GM18511 (cell line): Measurements from ENCODE around the gene NRP1.

Experiments
- ATAC-seq: cut with Tn5 transposase; IDR thresholded peaks from one replicate; pipeline ENCODE4 v1.9.1; 2021; ENCODE audit warnings: mild to moderate bottlenecking, moderate library complexity; ENCODE audit not compliant: unreplicated experiment

The NRP1 gene

DNA sequence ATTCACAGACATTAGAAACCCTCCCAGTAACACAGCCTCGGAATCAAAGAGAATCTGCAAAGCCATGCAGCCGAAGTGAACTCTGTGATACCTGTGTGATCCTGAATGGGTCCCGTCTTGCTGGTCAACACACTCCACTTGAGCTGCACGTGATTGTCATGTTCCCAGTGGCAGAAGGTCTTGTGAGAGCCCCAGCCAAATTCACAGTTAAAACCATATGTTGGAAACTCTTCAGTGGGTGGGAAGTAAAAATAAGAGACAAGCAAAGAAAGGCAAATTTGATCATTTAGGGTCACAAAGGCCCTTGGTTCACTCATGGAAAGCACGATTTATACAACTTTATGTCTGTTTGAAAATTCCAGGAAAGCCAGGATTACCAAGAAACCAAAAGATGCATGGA lies 142.3 kb downstream of the NRP1 start:
- ATAC-seq: no peak

DNA sequence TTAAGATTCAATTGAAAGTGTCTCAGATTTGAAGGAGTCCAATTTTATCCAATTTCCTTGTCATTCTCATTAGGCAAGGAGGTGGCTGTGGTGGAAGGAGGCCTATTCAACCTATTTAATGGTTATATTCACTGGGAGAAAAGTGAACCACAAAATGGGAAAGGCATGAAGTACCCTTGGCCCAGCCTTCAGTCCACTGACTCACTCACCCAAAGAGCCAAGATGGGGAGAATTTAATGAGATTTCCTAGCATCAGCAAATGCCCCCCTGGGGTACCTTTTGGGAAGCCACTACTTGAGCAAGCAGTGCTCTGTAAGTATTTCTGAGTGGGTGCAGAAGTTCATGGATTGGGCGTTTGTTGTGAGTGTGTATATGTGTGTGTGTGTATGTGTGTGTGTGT lies 144.1 kb downstream of the NRP1 start:
- ATAC-seq: no peak

DNA sequence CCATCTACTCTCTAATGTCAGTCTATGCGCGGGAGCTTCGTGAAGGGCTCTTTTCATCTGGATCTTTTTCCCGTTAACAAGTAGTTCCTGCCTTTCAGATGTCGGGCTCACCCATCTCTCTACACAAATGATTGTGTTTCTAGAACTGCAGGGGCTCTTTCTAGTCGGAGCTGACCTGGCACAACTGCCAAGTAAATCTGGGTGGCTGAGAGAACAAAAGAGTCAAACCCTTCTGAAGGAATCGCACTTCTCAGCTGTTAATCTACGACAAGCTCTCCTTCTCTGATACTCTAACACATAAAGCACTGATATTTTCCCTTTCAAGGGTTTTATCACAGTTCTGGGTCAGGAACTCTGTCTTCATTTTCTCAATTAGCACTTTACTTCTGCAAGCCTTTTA lies 144.7 kb downstream of the NRP1 start:
- ATAC-seq: no peak

DNA sequence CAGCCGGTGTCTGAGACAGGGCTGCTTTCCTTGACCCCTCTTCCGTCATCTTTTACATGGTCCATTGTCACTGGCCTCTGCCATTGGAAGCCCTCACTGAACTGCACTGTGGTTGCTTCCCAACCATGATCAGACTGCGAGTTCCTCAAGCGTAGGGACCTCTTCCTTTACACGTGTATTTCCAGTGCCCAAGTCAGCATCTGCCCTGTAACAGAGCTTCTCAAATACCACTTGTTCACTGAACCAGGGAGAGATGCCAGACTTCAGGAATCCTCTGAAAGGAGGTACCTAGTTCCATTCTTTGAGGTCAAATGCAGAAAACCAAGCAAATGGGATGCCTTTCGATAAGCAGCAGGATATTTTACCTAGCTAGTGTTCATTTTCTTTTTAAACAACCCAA lies 145.1 kb downstream of the NRP1 start:
- no peak for ATAC-seq

DNA sequence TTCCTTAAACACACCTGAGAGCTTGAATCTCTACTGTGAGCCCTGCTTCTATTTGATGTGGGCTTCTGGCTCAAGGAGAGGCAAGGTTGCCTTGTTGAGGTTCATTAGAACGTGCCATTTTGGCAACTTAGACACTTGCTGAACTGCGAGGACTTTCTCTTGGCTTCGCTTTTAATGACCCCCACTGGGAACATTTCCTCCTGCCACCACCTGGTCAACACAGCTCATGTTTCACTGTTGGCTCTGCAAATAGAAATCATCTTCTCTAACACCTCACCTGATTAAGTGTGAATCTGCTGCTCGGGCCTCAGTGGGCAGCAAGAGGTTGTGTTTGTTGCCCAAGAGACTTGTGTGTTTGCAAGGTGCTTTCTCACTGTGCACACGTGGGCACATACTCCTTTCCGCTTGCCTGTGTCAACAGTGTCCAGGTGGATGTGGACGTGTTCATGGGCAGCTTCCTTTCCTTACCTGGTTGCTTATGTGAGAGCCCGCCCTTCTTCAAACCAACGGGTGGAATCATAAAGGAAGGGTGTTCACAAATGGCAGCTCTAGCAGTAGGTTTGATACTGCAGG lies 147.0 kb downstream of the NRP1 start:
- ATAC-seq: no peak

DNA sequence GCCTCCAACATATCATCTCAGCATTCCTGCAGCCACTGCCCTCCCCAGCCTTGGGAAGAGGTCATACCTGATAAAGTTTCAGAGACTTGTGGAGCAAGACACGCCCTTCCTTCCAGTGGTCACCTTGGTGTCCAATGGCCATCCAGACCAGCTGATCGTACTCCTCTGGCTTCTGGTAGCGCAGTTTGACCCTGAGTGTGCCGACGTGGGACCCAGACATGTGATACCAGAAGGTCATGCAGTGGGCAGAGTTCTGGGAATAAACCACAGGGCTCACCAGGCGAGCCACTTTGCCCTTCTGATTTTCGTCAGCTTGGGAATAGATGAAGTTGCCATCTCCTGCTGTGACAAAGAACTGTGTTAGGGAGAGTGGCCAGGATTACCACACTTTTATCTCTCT lies 148.3 kb downstream of the NRP1 start:
- no peak for ATAC-seq

DNA sequence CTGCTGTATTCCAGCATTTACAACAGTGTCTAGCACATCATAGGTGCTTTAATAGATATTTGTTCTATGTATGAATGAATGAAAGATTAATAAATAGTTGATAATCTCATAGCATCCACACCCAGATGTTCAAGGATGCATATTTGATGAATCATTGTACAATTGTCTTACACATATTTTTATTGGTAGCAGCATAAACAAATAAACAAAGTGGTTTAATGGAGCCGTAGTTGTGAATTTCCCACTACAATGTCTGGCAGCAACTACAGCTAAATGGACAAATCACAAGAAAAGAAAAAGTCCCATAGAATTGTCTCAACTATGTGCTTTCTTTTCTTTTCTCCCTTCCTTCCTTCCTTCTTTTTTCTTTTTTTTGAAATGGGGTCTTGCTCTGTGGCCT lies 150.8 kb downstream of the NRP1 start:
- ATAC-seq: no peak

DNA sequence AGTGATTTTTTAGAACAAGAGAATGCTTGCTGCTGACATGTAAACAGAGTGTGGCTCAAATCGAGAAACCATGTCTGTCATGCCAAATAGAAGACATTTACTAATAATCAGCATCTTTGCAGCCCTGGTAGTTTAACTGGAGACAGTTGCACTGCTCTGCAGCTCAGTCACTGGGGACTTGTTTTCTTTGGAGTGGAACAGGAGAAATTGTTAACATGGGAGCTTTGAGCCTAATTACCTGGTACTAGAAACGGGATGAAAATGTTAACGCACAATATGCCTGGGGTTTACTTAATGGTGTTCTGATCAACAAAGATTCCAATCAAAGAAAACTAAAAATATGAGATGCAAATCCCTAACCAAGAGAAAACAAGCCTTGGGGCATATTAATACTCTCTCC lies 153.5 kb downstream of the NRP1 start:
- ATAC-seq: no peak

DNA sequence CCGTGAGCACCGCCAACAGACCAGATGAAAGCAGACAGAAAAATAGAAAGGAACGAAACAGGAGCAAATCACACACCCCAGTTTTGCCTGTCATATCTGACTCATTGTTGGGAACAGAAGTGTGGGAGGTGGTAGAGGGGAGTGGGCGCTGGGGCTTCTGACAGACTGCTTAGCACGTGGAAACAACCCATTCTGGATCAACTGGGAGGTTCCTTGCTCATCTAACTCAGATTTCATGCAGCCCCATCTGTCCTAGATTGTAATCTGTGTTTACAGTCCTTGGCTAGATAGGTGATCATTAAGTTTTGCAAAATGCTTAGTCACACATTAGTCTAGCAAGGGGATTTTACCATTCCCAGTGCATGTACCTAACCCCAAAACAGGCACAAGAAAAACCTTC lies 154.1 kb downstream of the NRP1 start:
- no peak for ATAC-seq

DNA sequence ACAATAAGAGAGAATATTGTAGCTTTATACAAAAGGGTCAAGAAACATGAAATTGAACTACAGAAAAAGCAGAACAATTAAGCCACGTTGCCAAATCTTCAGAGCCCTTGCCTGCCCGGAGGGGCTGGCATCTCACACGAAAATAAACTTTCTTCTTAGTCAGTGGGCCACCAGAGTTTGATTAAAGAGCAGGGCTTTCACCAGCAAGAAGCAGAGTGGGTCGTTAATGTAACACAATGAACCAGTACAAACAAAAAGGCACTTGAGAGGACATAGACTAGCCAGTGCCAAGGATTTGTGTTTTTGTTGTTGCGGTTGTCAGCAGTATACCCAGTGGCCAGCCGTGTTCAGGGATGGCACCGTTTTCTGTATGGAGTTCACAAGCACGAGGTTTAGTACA lies 155.4 kb downstream of the NRP1 start:
- ATAC-seq: no peak

DNA sequence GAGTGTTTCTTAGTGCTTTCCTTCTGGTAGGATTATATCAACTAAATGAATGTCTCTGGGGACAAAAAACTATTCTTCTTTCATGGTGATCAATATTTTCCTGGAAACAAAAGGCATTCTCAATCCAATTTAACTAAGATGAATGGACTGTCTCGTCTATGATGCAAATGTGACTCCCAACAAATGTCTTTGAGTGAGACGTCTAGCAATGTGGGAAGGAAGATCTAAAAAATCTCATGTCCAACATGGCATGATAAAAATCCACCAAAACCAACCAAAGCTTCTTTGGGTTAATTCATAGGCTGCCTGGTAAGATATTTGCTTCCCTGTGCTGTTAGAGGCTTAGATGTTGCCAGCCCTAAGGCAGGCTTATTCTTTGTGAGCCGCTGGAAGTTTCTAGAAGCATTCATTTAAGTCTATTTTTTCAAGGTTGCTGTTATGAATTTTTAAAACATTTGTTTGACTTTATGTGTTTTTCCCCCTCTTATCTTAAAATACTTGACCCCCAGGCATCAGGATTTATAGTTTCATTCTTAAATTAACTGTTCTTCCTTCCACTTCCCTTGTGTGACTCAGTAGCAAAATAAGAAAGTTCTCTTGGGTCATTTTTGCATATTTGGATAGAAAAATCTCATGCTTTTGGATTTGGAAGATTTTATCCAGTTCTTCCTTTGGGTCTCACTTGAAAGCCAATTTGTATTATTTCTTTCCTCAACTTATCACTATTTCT lies 156.3 kb downstream of the NRP1 start:
- ATAC-seq: no peak

DNA sequence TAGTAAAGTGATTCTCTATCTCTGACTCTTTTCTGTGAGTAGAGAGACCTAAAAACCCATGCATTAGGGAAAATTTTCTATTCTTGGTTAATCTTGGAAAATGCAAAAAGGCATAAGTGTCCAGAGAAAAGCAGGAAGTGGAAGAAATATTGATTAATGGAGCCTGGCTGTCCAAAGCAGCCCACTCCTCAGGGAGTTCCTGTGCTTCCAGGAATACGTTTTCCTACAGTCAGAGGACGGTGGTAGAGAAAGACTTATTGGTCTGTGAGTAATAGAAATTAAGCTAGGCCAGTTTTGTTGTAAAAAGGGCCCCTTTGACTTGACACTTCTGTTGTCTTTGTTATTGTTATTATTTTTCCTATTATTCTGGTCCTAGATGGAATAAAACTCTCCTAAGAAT lies 157.8 kb downstream of the NRP1 start:
- no peak for ATAC-seq

DNA sequence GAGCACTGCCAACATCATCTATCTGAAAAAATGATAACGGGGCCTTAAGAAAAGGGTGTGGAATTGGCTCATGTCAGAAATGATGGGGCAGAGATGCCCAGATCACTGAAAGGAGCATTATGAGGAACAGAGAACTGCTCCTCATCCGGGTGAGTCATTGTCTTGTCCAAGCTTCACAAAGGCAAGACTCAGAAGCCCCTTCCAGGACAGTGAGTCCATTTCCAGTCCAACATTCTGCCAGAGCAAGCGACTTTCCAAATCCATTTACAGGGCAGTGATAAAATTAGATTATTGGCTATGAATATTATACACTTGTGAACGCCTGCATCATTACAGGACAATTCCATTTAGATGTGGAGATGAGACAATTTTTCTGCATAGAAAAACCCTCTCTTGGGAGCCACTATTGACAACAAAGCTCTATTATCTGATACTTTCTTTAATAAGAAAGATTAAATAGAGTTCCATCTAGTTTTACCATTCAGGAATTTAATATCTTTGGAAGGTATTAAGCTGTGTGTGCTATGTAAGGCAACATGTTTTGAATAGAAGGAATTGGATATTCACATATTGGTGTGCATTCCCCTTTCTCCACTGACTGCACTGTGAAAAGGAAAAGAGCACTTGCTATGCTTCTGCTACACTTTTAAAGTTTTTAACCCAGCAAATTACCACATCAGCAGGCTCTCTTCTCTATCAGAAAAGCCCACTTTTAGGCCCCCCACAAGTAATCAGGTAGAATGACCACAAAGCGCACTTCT lies 159.6 kb downstream of the NRP1 start:
- no peak for ATAC-seq

DNA sequence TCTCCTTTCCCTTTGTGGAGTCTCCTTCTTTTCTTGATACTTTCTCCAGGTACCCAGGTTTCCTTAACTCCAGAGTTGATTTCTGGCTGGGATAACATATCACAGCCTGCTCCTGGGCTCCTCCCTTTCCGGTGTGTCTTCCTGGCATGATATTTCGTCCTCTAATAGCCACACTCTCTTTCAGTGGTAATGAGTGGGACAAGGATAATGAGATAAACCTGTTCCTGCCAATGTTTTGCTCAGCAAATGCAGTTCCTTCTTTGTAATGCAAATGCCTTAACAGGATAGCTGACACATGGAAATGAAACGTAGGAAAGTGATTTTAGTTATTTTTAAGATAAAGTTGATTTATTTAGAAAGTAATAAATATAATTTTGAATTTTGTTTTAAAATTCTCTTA lies 168.6 kb downstream of the NRP1 start:
- ATAC-seq: no peak

DNA sequence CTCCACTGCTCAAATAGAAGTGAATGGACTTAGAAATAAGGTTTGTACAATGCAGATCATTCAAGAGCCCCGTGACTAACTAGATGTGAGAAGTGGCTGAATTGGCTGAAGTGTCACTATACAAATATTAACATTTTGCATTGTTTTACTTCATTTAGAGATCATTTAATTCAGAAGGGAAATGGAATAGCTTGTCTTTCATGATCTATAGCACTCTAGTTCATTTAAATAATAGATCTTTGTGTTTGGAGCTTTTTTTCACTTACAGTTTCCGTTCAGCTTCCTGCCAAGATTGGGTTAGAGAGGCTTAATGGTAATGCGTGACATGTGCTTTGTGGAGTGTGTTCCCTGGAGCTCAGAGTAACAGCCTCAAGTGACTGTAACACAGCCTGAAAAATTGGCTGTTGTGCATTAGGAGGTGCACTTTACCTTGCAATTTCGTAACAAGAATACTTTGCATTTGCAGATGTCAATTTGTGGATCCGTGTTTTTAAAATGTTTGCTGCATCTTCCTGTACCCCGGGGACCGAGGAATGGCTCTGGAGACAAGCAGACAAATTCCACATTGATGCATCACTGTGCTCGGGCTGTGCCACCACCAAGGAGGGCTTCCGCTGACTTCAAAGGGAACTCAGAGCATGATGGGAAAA lies 170.3 kb downstream of the NRP1 start:
- ATAC-seq: no peak

DNA sequence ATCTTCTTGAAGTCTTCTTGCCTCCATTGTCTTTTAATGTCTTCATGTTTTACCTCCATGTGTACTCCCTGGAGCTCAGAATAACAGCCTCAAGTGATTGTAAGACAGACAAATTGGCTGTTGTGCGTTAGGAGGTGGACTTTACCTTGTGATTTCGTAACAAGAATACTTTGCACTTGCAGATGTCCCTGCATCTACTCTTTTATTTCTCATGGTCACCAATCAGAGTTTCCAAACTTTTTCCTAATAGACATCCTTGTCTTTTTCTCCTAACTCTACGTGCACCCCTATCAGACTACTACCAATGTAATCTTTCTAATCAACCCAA lies 172.3 kb downstream of the NRP1 start:
- no peak for ATAC-seq

DNA sequence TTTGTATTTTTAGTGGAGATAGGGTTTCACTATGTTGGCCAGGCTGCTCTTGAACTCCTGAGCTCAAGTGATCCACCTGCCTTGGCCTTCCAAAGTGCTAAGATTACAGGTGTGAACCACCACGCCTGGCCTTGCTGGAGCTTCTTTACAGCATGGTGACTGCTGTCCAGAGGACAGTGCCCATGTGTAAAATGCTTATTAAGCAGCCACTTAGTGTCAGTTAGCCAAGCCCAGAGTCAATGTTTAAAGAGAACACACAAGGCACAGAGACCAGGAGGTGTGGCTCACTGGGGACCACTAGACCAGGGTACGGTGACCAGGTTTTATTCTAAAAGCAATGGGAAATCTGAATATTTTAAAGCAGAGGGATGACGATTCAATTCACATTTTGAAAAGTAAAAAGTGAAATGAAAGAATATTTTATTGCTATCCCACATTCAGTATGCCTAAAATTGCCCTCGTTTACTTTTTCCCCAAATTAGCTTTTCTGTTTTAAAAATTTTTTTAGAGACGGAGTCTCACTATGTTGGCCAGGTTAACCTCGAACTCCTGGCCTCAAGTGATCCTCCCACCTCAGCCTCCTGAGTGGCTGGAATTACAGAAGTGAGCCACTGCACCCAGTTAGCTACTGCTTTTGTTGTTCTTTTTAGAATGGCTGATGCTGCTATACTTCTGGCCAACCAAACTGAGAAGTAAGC lies 172.8 kb downstream of the NRP1 start:
- ATAC-seq: no peak

DNA sequence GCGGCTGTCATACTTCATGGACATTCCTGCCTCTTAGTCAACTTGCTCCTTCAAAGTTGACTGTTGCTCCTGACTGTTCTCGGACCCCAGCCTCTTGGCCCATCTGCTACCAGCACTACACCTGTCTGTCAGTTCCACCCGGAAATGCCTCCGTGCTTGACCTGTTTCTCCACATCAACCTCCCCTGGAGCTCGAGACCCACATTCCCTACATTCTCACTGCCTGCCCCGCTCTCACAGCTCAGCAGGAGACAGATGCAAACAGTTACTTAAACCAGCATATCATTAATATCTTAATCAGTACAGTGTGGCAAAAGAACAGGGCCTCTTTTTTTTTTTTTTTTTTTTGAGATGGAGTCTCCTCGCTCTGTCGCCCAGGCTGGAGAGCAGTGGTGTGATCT lies 174.3 kb downstream of the NRP1 start:
- ATAC-seq: no peak

DNA sequence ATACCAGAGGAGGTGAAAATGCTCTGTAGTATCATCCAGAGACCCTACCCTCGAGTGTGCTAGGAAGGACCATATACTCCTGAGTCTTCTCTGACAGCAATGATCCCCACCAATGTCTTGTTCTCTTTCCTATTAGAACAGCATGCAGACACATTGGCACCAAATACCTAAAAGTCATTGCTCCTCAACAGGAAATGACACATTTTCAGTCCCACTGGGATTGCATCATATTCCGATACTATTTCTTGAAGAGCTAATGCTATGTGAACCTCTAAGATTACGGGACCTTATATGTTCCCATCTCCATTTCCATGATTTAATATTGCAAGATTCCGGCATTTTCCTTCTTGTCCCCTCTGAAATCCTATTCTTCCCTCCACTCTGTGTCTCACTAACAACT lies 177.4 kb downstream of the NRP1 start:
- no peak for ATAC-seq

DNA sequence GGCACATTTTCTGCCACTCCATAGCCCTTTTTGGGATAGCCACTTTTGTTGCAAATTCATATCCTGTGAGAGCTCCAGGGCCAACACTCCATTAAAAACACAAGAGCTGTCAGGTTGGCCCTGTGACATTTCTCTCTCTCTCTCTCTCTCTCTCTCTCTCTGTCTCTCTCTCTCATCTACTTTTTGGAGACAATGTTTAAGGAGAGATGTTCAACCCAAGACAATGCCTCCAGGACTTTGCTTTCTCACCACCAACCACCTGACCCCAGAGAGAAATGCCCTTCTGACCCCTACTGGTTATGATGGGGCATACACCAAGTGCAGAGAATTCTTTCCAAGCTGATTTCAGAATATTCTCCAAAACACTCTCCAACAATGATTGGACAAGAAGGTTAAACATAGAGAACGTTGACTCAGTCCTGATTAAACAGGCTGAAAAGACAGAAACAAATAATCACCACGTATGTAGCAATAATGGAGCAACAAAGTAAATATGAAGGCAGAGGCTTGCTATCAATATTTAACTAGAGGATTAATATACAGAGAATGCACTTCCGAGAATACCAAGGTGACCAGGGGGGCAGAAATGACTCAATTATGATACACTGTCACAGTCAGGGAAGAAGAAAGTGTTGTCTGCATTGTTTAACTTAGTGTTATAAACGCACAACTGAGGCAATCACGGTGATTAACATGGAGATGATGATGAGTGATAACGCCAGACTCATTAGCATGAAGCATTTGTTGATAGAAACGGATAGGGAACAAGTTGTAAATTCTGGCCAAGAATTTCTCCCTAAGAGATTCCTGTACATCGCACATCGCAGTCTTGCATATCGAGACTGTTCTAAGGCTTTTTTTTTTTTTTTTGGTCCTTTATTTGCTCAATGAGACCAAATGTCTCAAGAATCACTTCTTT lies 178.5 kb downstream of the NRP1 start:
- ATAC-seq: peak; percentile 89
